IMR-90 (cell line): ENCODE measurements around the gene KIF25. TPM values are rescaled to one million over a fixed set of nuclear protein-coding genes. Genes with fewer than 3 reads are reported as not detected.

Experiments used
- ATAC-seq: fragments of 200-7000 bp; cut with Tn5 transposase; 2 replicates; pipeline ENCODE4 v1.9.1; 2020; ENCODE audit warnings: low read depth, mild to moderate bottlenecking, moderate library complexity
- BruUV-seq: library from RNA; stranded (reverse); fragments of 400-500 nt; replicated peaks from 2 replicates; lab custom pipeline; 2021; lab: Mats Ljungman, UMichigan
- CTCF ChIA-PET: fragments of 300-600 bp; formaldehyde crosslinking; extraction: SDS; loops from one replicate; lab custom pipeline; 2021; ENCODE audit warnings: antibody characterized with exemption; lab: Yijun Ruan, JAX
- POLR2A ChIA-PET: fragments of 300-600 bp; sonication (Branson Sonifier 250); formaldehyde crosslinking; loops from one replicate; lab custom pipeline; 2022; ENCODE audit warnings: antibody characterized with exemption; ENCODE audit not compliant: unreplicated experiment; lab: Charles Lee
- DNase-seq: peaks from one replicate; pipeline ENCODE4 v3.0.0; 2013
- H2AFZ ChIP-seq: replicated peaks from 2 replicates; pipeline ENCODE3; 2013; ENCODE audit warnings: low read length, mild to moderate bottlenecking; ENCODE audit not compliant: poor library complexity
- H2AK5ac ChIP-seq: 2 replicates; pipeline ENCODE4 v1.6.1; 2013; ENCODE audit warnings: low read depth, low read length, inconsistent platforms
- H2AK9ac ChIP-seq: replicated peaks from 2 replicates; pipeline ENCODE3; 2013; ENCODE audit warnings: mild to moderate bottlenecking, low read depth, low read length, moderate library complexity; ENCODE audit not compliant: poor library complexity
- H2BK120ac ChIP-seq: 2 replicates; pipeline ENCODE4 v1.6.1; 2013; ENCODE audit warnings: low read depth, low read length, inconsistent platforms
- H2BK15ac ChIP-seq: 3 replicates; pipeline ENCODE4 v1.6.1; 2013; ENCODE audit warnings: low read depth, low read length, inconsistent platforms
- H2BK20ac ChIP-seq: 2 replicates; pipeline ENCODE4 v1.6.1; 2013; ENCODE audit warnings: low read depth, mild to moderate bottlenecking, inconsistent platforms, low read length, moderate library complexity
- H2BK5ac ChIP-seq: 2 replicates; pipeline ENCODE4 v1.6.1; 2013; ENCODE audit warnings: mild to moderate bottlenecking, low read depth, low read length, inconsistent platforms; ENCODE audit not compliant: poor library complexity, severe bottlenecking
- H3K14ac ChIP-seq: replicated peaks from 2 replicates; pipeline ENCODE4 v1.6.1; 2013; ENCODE audit warnings: low read depth, low read length, inconsistent platforms
- H3K18ac ChIP-seq: 2 replicates; pipeline ENCODE4 v1.6.1; 2013; ENCODE audit warnings: low read depth, low read length, control low read depth
- H3K23ac ChIP-seq: 2 replicates; pipeline ENCODE4 v1.6.1; 2013; ENCODE audit warnings: low read depth, low read length, inconsistent platforms
- H3K27ac ChIP-seq: 2 replicates; pipeline ENCODE4 v1.5.1; 2013; ENCODE audit warnings: mild to moderate bottlenecking, control low read depth, low read length; ENCODE audit not compliant: insufficient read depth
- H3K27me3 ChIP-seq: 2 replicates; pipeline ENCODE4 v1.6.1; 2013; ENCODE audit warnings: low read length; ENCODE audit not compliant: control insufficient read depth, insufficient read depth
- H3K36me3 ChIP-seq: 2 replicates; pipeline ENCODE4 v1.6.1; 2013; ENCODE audit warnings: low read length, mixed read lengths; ENCODE audit not compliant: control insufficient read depth, insufficient read depth
- H3K4ac ChIP-seq: 2 replicates; pipeline ENCODE4 v1.6.1; 2013; ENCODE audit warnings: low read depth, low read length, inconsistent platforms
- H3K4me1 ChIP-seq: 2 replicates; pipeline ENCODE4 v1.6.1; 2013; ENCODE audit warnings: low read length, mixed read lengths; ENCODE audit not compliant: control insufficient read depth, insufficient read depth
- H3K4me2 ChIP-seq: 2 replicates; pipeline ENCODE4 v1.6.1; 2013; ENCODE audit warnings: low read depth, mild to moderate bottlenecking, control low read depth, low read length, moderate library complexity
- H3K4me3 ChIP-seq: 2 replicates; pipeline ENCODE4 v1.5.1; 2013; ENCODE audit warnings: low read depth, mild to moderate bottlenecking, control low read depth, low read length, moderate library complexity; ENCODE audit not compliant: insufficient read depth
- H3K56ac ChIP-seq: 2 replicates; pipeline ENCODE4 v1.6.1; 2013; ENCODE audit warnings: low read length, inconsistent platforms; ENCODE audit not compliant: insufficient read depth; ENCODE audit errors: extremely low read depth
- H3K79me1 ChIP-seq, 2 experiments: 2 replicates each; pipeline ENCODE4 v1.6.1; 2013; ENCODE audit warnings: low read length in 2 of 2, inconsistent platforms in 1 of 2, low read depth in 1 of 2
- H3K9ac ChIP-seq: 2 replicates; pipeline ENCODE4 v1.6.1; 2013; ENCODE audit warnings: low read depth, low read length, control low read depth
- H3K9me1 ChIP-seq: 2 replicates; pipeline ENCODE4 v1.6.1; 2013; ENCODE audit warnings: low read length, inconsistent platforms; ENCODE audit not compliant: insufficient read depth
- H3K9me3 ChIP-seq: 2 replicates; pipeline ENCODE4 v1.6.1; 2013; ENCODE audit warnings: low read length; ENCODE audit not compliant: control insufficient read depth, insufficient read depth
- H4K20me1 ChIP-seq: 2 replicates; pipeline ENCODE4 v1.6.1; 2013; ENCODE audit warnings: low read length, inconsistent platforms; ENCODE audit not compliant: insufficient read depth
- H4K5ac ChIP-seq: 2 replicates; pipeline ENCODE4 v1.6.1; 2013; ENCODE audit warnings: mild to moderate bottlenecking, low read depth, low read length, control low read depth
- H4K8ac ChIP-seq, 2 experiments: 2 replicates each; pipeline ENCODE4 v1.6.1; 2013; ENCODE audit warnings: low read depth in 2 of 2, low read length in 2 of 2, control low read depth in 1 of 2, inconsistent platforms in 1 of 2
- H4K91ac ChIP-seq: 2 replicates; pipeline ENCODE4 v1.6.1; 2013; ENCODE audit warnings: low read depth, low read length, inconsistent platforms; ENCODE audit not compliant: insufficient read depth
- BHLHE40 ChIP-seq: fragments of 150-350 bp; IDR thresholded peaks from 2 replicates; pipeline ENCODE4 v1.6.1; 2016; ENCODE audit warnings: mild to moderate bottlenecking, low read depth, low read length
- CTCF ChIP-seq: conservative IDR thresholded peaks from 2 replicates; pipeline ENCODE4 v1.5.1; 2012; ENCODE audit warnings: mild to moderate bottlenecking, low read depth, low read length, improper control_type of control experiment
- FOS ChIP-seq: fragments of 150-350 bp; IDR thresholded peaks from 2 replicates; pipeline ENCODE4 v1.6.1; 2016; ENCODE audit warnings: low read depth, low read length
- MAFK ChIP-seq: IDR thresholded peaks from 2 replicates; pipeline ENCODE4 v1.6.1; 2012; ENCODE audit warnings: low read depth, low read length, improper control_type of control experiment
- MAZ ChIP-seq: IDR thresholded peaks from 2 replicates; pipeline ENCODE4 v1.6.1; 2012; ENCODE audit warnings: low read depth, mild to moderate bottlenecking, low read length, improper control_type of control experiment, moderate library complexity, borderline replicate concordance
- MXI1 ChIP-seq: IDR thresholded peaks from 2 replicates; pipeline ENCODE4 v1.6.1; 2012; ENCODE audit warnings: low read depth, mild to moderate bottlenecking, low read length, moderate library complexity, borderline replicate concordance
- NFE2L2 ChIP-seq: fragments of 150-350 bp; IDR thresholded peaks from 2 replicates; pipeline ENCODE4 v1.6.1; 2016; ENCODE audit warnings: low read depth, mild to moderate bottlenecking, low read length
- POLR2A ChIP-seq: IDR thresholded peaks from 2 replicates; pipeline ENCODE4 v1.6.1; 2012; ENCODE audit warnings: mild to moderate bottlenecking, low read depth, low read length
- RAD21 ChIP-seq: IDR thresholded peaks from 2 replicates; pipeline ENCODE4 v1.6.1; 2012; ENCODE audit warnings: low read length, improper control_type of control experiment
- RCOR1 ChIP-seq: IDR thresholded peaks from 2 replicates; pipeline ENCODE4 v1.6.1; 2012; ENCODE audit warnings: mild to moderate bottlenecking, low read length, improper control_type of control experiment; ENCODE audit not compliant: insufficient replicate concordance
- RFX5 ChIP-seq: IDR thresholded peaks from 2 replicates; pipeline ENCODE4 v1.8.0; 2012; ENCODE audit warnings: low read depth, mild to moderate bottlenecking, low read length, moderate library complexity
- SMC3 ChIP-seq: fragments of 150-350 bp; IDR thresholded peaks from 2 replicates; pipeline ENCODE4 v1.6.1; 2016; ENCODE audit warnings: low read depth, mild to moderate bottlenecking, antibody characterized with exemption, low read length, moderate library complexity
- USF2 ChIP-seq: fragments of 150-350 bp; IDR thresholded peaks from 2 replicates; pipeline ENCODE4 v1.6.1; 2017; ENCODE audit warnings: mild to moderate bottlenecking, antibody characterized with exemption, low read length, low read depth
- WGBS, 2 experiments: methylation state at CpG; one replicate each; pipeline versions ENCODE4 v1.1.5 to v1.1.7; 2013; ENCODE audit warnings: missing lambda C conversion rate in 2 of 2; ENCODE audit not compliant: insufficient read length in 1 of 2; ENCODE audit errors: extremely low coverage in 2 of 2; 5-methylcytosine and 5-hydroxymethylcytosine counted together
- dilution Hi-C: fragments of 300-500 bp; cut with HindIII; formaldehyde crosslinking; loops from one replicate; pipeline ENCODE4 v1.14.3; 2018; ENCODE audit warnings: low sequenced_read_pairs; ENCODE audit not compliant: unreplicated experiment
- in situ Hi-C: fragments of 300-500 bp; cut with MboI; formaldehyde crosslinking; loops from 3 replicates; pipeline ENCODE4 v1.14.3; 2019; ENCODE audit warnings: low sequenced_read_pairs, inconsistent platforms, mixed read lengths
- intact Hi-C: fragments of 100-400 bp; cut with micrococcal nuclease; formaldehyde crosslinking; loops from 2 replicates; pipeline ENCODE4 v1.10.0; 2022
- polyA plus RNA-seq, 3 experiments: library from polyadenylated mRNA; depleted of rRNA; stranded (reverse); fragments of >200 nt; gene quantifications; 2 replicates each; pipeline ENCODE4 v1.2.3, GENCODE V29; 2012; ENCODE audit warnings: low replicate concordance in 1 of 3
- total RNA-seq: library from RNA; depleted of rRNA; stranded (reverse); fragments of >200 nt; gene quantifications from 2 replicates; pipeline ENCODE4 v1.2.3, GENCODE V29; 2012

Gene KIF25
- total and polyA plus RNA-seq, 2 of the 4 experiments (the other 2 are of a cell fraction) = not detected

- no peak overlapping the region for H3K4ac ChIP-seq
- intact Hi-C loops = no loop called here
- peaks cover 18% of the 10 kb centered on the region for H3K36me3 ChIP-seq
- H2BK20ac ChIP-seq = no peak overlapping the region
- no peak overlapping the region for H2BK15ac ChIP-seq
- no peak overlapping the region for H3K23ac ChIP-seq
- H2AK9ac ChIP-seq = no peak overlapping the region
- no peak overlapping the region for H2BK5ac ChIP-seq
- DNase-seq = no peak
- no peak overlapping the region for H3K56ac ChIP-seq
- H4K8ac ChIP-seq = no peak overlapping the region
- H3K14ac ChIP-seq = no peak overlapping the region
- dilution Hi-C loops = no loop called here
- no peak overlapping the region for H3K27ac ChIP-seq
- H3K9ac ChIP-seq = no peak overlapping the region
- H3K9me1 ChIP-seq = no peaks in the 10 kb centered on the region; the same call in 1 of the 2 replicates
- H3K4me1 ChIP-seq = no peaks in the 10 kb centered on the region
- H2AK5ac ChIP-seq = no peak overlapping the region
- POLR2A ChIA-PET = no interaction called here
- H3K27me3 ChIP-seq = no peaks in the 10 kb centered on the region
- WGBS, 2 experiments = 65% methylated on average over 3 of the region's 39 CpGs; no CpG with 5 or more reads in 1 of the 2 experiments
- H3K79me1 ChIP-seq = peaks cover 0 to 4% of the 10 kb centered on the region in 2 experiments; a peak in 1 of 4 replicates
- BruUV-seq = no TSS peak
- H2AFZ ChIP-seq = no peak overlapping the region
- no peaks in the 10 kb centered on the region for H3K9me3 ChIP-seq
- ATAC-seq = no peak
- no peak overlapping the region for H3K18ac ChIP-seq
- no peaks in the 10 kb centered on the region for H4K20me1 ChIP-seq
- H3K4me3 ChIP-seq = no peak overlapping the region
- no peak overlapping the region for H4K91ac ChIP-seq
- TF ChIP-seq CTCF (no peak), RCOR1 (no peak), USF2 (no peak), POLR2A (no peak), BHLHE40 (no peak), FOS (no peak), RFX5 (no peak), MXI1 (no peak), SMC3 (no peak), NFE2L2 (no peak), MAFK (no peak), MAZ (no peak), RAD21 (no peak)
- H4K5ac ChIP-seq = no peak overlapping the region
- no peak overlapping the region for H2BK120ac ChIP-seq
- in situ Hi-C loops = no loop called here
- CTCF ChIA-PET = interaction anchor here (0.5 kb wide), 1 partner anchor 107 kb away, joined by 3 read pairs; no protein-coding TSS in a partner anchor
- H3K4me2 ChIP-seq = no peak overlapping the region
Observed at GRCh38 chr6:167965592-167966539, 31.6 kb upstream of the KIF25 start.
